Right lobe of liver (tissue), 6 donors: ENCODE data around the gene LBX2. TPM values are rescaled to one million over a fixed set of nuclear protein-coding genes. Genes with fewer than 3 reads are reported as not detected.

Source experiments
- ATAC-seq, 4 donors: fragments of 200-7000 bp; cut with Tn5 transposase; one replicate each; pipeline ENCODE4 v1.9.1; 2020; ENCODE audit warnings: mild to moderate bottlenecking in 4 of 4, moderate library complexity in 4 of 4
- DNase-seq, 3 donors: peaks; one replicate each; pipeline ENCODE4 v3.0.0-alpha.2; 2020
- H3K27ac ChIP-seq, 3 donors: fragments of 200-600 bp; one replicate each; pipeline ENCODE4 v1.8.0; 2022
- H3K27me3 ChIP-seq, 2 donors: fragments of 200-600 bp; one replicate each; pipeline ENCODE4 v1.8.0; 2022
- H3K36me3 ChIP-seq, 4 donors: fragments of 200-600 bp; sonication (generic) in 1 of 4; one replicate each; pipeline versions ENCODE4 v1.5.1 to v1.8.0; 2017 to 2022; ENCODE audit warnings: control low read depth in 1 of 4
- H3K4me1 ChIP-seq, 4 donors: fragments of 200-600 bp; sonication (generic) in 1 of 4; one replicate each; pipeline versions ENCODE4 v1.5.1 to v1.8.0; 2017 to 2022; ENCODE audit warnings: control low read depth in 1 of 4
- H3K4me3 ChIP-seq, 3 donors: fragments of 200-600 bp; one replicate each; pipeline ENCODE4 v1.8.0; 2022
- H3K9me3 ChIP-seq, 4 donors: fragments of 200-600 bp; sonication (generic) in 1 of 4; one replicate each; pipeline versions ENCODE4 v1.5.1 to v1.8.0; 2017 to 2022; ENCODE audit warnings: control low read depth in 1 of 4
- CTCF ChIP-seq, 4 donors: fragments of 200-600 bp in 3 of 4; fragments of 450-650 bp in 1 of 4; IDR thresholded peaks; one replicate each; pipeline versions ENCODE4 v1.5.1 to v1.8.0; 2016 to 2022; ENCODE audit warnings: antibody characterized with exemption in 4 of 4, mild to moderate bottlenecking in 2 of 4
- POLR2A ChIP-seq: fragments of 450-650 bp; IDR thresholded peaks from one replicate; pipeline ENCODE4 v1.6.1; 2017; ENCODE audit warnings: antibody characterized with exemption, mild to moderate bottlenecking
- WGBS: methylation state at CpG from one replicate; pipeline ENCODE4 v1.1.6; 2018; ENCODE audit warnings: low coverage, low lambda C conversion rate; ENCODE audit not compliant: insufficient coverage; ENCODE audit errors: missing lambda C conversion rate; 5-methylcytosine and 5-hydroxymethylcytosine counted together
- intact Hi-C, 2 donors: fragments of 100-400 bp; cut with DNase I; formaldehyde crosslinking; loops; one replicate each; pipeline versions ENCODE4 v1.11.2 to v1.14.1; 2022
- long read RNA-seq: library from polyadenylated mRNA; unstranded; transcript quantifications from one replicate; pipeline ENCODE4 v2.0.0, GENCODE V29; 2019
- total RNA-seq, 6 experiments: library from RNA; depleted of rRNA in 2 of 6; stranded (reverse); fragments of >200 nt in 2 of 6; fragmentation: NEBNext Ultra II Directional in 3 of 6; extraction: Animal tissue kit (Norgen Biotek cat#: 25700) in 3 of 6; gene quantifications; one replicate each; pipeline versions ENCODE4 v1.1.0 to v1.2.4, GENCODE V29; 2016 to 2023
- donor health status: DM: no; HTN: yes; CAD: no.
- donor health status: DM: no; HTN: no; CAD: no.
- donor health status: DM: no; HTN: no; CAD: no.
- donor health status: DM: no; HTN: yes; CAD: no.
- donor health status: DM: no; HTN: yes; CAD: no.

Gene LBX2, protein sequence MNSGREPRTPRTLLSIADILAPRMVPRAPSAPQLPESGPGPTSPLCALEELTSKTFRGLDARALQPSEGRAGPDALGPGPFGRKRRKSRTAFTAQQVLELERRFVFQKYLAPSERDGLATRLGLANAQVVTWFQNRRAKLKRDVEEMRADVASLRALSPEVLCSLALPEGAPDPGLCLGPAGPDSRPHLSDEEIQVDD
- 1 to 10 TPM; 1.4 to 8.4 (median 5.8) TPM for total RNA-seq
- long read RNA-seq, transcript LBX2-202 (2 exons, 1,186 nt) = major isoform, 6 of 8 reads
- long read RNA-seq, partial matches to known transcripts = 2 of 8 reads
- long read RNA-seq, other reads (novel, unspliced or antisense) = 0 of 8 reads

GRCh38 chr2:74499267-74499939 is at the start of gene LBX2:
LBX2 (minus strand) TSS chr2:74499603; CDS start chr2:74499537, 66 bp downstream.
- H3K36me3 ChIP-seq = no peaks in the 10 kb centered on the region
- no peaks in the 10 kb centered on the region for H3K27me3 ChIP-seq
- no peak for TF ChIP-seq POLR2A
- TF ChIP-seq CTCF (IDR thresholded peaks at IDR 0.05) = no peak
- peak within 1 kb of the TSS; percentile 37 to 55 (median 44) for H3K4me3 ChIP-seq
- H3K27ac ChIP-seq = peak within 1 kb of the TSS in 2 of 3 donors; percentile 11 to 66
- H3K9me3 ChIP-seq = no peaks in the 10 kb centered on the region
- DNase-seq (peak in 1 of 3 donors; percentile 63), ATAC-seq (peak; percentile 0 to 28 (median 10))
- WGBS = 27% methylated on average over 32 of the region's 65 CpGs
- intact Hi-C loops = no loop called here
- H3K4me1 ChIP-seq = peaks cover 0 to 55% (median 15%) of the 10 kb centered on the region in 4 donors

GRCh38 chr2:74548285-74548899 is 49.0 kb upstream of the LBX2 start:
- Histone ChIP-seq H3K4me1 (peaks cover 0 to 9% (median 3%) of the 10 kb centered on the region in 4 donors), H3K36me3 (no peaks in the 10 kb centered on the region), H3K27me3 (no peaks in the 10 kb centered on the region), H3K9me3 (no peaks in the 10 kb centered on the region), H3K27ac (no peak overlapping the region), H3K4me3 (peak overlapping the region; percentile 52 to 56 (median 54))
- DNase-seq = no peak
- no peak for ATAC-seq
- intact Hi-C loops = no loop called here
- TF ChIP-seq POLR2A (no peak), CTCF (IDR thresholded peaks at IDR 0.05) (no peak)
- 16% methylated on average over 15 of the region's 26 CpGs for WGBS

DNA sequence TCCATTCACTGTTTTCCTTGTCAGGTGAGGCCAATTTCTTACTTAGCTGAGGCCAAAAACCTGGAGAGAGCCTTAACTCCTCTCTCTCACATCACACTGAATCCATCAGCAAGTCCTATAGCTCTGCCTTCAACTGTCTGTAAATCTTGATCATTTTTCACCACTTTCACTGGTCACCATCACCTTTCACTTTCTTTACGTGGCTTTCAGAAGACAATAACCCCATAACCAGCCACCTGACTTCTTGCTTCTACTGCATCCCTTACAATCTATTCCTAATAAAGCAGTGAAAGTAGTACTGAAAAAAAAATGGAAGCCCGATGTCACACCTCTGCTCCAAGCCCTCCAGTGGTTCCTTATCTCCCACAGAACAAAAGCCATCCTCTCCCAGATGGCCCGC is 46.6 kb upstream of the LBX2 start:
- ATAC-seq = no peak
- no peak for DNase-seq
- intact Hi-C loops = no loop called here

GRCh38 chr2:74544634-74545033 is 45.2 kb upstream of the LBX2 start:
- TF ChIP-seq CTCF (IDR thresholded peaks at IDR 0.05) (peak in 3 of 4 donors; percentile 13 to 28 (median 22)), POLR2A (no peak)
- ATAC-seq (peak in 1 of 4 donors; percentile 25), DNase-seq (no peak)
- H3K36me3 ChIP-seq = no peaks in the 10 kb centered on the region
- H3K27ac ChIP-seq = no peak overlapping the region
- intact Hi-C loops = no loop called here
- H3K27me3 ChIP-seq = no peaks in the 10 kb centered on the region
- H3K4me1 ChIP-seq = peaks cover 0 to 9% (median 3%) of the 10 kb centered on the region in 4 donors
- WGBS = 58% methylated on average over 3 of the region's 3 CpGs
- H3K9me3 ChIP-seq = no peaks in the 10 kb centered on the region
- H3K4me3 ChIP-seq = no peak overlapping the region

More for the DNA sequence above, 46.6 kb upstream of the LBX2 start:
- WGBS = 61% methylated on average over 3 of the region's 3 CpGs
- H3K4me1 ChIP-seq = peaks cover 0 to 9% (median 3%) of the 10 kb centered on the region in 4 donors
- H3K9me3 ChIP-seq = no peaks in the 10 kb centered on the region
- H3K4me3 ChIP-seq = no peak overlapping the region
- no peak for TF ChIP-seq CTCF (IDR thresholded peaks at IDR 0.05)
- TF ChIP-seq POLR2A = no peak
- H3K36me3 ChIP-seq = no peaks in the 10 kb centered on the region
- H3K27ac ChIP-seq = no peak overlapping the region
- no peaks in the 10 kb centered on the region for H3K27me3 ChIP-seq
